ENCODE data around the gene ARMC9.
"Not testable (repeated sequence)": the region's sequence is repeated elsewhere in the genome, so short reads cannot be mapped to it uniquely, and the experiment has no call there.

Gene ARMC9

GRCh38 chr2:231183851-231184250 is 14.6 kb upstream of the ARMC9 start:
- no peak for DNase-seq (ENCODE audit: low spot score)

GRCh38 chr2:231184319-231184718 is 14.1 kb upstream of the ARMC9 start:
- DNase-seq (ENCODE audit: low spot score): no peak

DNA sequence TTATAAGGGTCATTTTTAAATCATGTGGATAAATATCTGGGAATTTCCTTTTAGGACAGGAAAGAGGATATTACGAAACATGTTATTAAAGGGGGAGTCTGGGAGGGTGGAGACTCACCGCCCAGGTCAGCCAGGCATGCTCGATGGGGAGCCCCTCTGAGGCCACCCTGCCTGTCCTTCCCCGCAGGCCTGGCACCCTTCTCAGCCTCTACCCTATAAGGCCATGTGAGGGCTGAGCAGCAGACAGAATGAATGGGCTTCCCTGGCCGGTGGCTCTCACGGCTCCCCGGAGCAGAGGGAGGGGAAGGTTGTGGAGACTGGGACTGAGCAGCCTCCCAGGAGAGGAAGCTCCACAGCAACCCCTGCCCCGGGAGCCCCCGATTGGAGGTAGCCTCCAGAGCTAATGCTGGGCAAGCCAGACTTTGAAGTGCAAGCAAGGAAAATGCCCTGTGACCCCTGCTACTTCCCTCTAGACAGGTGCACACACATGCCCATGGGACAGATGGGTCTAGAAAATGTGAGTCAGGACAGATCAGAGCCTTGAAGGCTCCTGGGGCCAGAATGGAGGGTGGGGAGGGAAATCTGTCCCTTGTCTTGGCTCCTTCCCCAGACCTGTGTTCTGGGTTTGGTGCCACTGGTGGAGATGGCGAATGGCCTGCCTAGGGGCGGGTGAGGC is 13.2 kb upstream of the ARMC9 start:
- DNase-seq (ENCODE audit: low spot score): no peak

DNA sequence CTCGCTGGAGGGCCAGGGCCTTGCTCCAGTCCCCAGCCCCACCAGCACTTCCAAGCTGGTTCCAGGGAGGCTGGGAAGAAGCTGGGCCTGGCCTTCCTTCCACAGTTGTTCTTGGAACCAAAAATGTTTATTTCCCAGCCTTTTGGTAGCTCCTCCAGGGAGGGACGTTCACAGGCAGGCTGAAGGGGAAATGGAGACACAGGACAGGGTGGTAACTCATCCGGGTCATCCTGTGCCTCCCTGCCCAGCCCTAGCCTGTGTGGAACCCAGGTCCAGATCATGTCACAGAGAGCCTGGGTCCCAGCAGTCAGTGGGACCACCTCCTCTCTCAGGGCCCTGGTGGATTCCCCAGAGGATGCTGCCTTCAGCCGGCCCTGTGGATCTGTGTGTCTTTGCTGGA is 12.5 kb upstream of the ARMC9 start:
- no peak for DNase-seq (ENCODE audit: low spot score)

DNA sequence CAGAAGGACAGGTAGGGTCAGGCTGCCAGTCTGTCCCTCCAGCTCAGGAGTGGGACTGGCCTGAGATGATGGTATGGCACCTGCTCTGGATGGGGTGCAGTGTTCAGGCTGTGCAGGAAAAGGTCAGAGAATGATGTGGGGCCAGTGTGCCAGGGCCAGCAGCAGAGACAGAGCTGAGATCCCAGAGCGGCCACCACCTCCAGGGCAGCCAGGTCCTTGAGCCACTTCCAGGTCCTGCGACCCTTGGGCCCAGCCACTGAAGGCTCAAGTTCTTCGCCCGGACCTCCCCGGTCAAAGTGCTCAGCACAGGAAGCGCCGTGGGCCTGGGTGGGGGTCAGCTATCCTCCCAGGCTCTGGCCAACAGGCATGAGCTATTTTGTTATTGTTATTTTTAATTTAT is 12.1 kb upstream of the ARMC9 start:
- no peak for DNase-seq (ENCODE audit: low spot score)

- no peak for DNase-seq (ENCODE audit: low spot score)
These were observed 10.5 kb upstream of the ARMC9 start for GRCh38 chr2:231187736-231188505.

GRCh38 chr2:231188506-231189170 is 9.8 kb upstream of the ARMC9 start:
- DNase-seq (ENCODE audit: low spot score): no peak

DNA sequence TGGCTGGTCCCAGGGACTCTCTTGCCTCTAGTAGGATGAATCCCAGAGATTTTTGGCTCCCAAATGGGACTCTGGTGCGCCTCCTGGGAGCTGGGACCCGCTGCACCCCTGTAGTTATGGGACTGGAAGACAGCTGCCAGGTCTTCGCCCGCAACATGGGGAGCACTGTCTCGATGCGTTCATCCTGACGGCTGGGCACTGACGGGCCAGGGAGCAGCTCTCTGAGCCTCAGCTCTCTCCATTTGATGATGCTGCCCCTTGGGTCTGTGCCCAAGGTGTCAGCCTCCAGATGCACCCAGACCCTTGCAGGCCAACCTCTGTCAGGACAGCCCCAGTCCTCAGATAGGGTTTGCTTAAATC is 9.3 kb upstream of the ARMC9 start:
- no peak for DNase-seq (ENCODE audit: low spot score)

GRCh38 chr2:231189571-231190495 is 8.6 kb upstream of the ARMC9 start:
- DNase-seq (ENCODE audit: low spot score): no peak

GRCh38 chr2:231190531-231191197 is 7.8 kb upstream of the ARMC9 start:
- DNase-seq (ENCODE audit: low spot score): no peak

- DNase-seq (ENCODE audit: low spot score): no peak
These were observed 6.2 kb upstream of the ARMC9 start for GRCh38 chr2:231191896-231192872.

GRCh38 chr2:231193216-231193615 is 5.2 kb upstream of the ARMC9 start:
- no peak for DNase-seq (ENCODE audit: low spot score)

- DNase-seq (ENCODE audit: low spot score): no peak
These were observed 1.8 kb upstream of the ARMC9 start for GRCh38 chr2:231196592-231196991.

DNA sequence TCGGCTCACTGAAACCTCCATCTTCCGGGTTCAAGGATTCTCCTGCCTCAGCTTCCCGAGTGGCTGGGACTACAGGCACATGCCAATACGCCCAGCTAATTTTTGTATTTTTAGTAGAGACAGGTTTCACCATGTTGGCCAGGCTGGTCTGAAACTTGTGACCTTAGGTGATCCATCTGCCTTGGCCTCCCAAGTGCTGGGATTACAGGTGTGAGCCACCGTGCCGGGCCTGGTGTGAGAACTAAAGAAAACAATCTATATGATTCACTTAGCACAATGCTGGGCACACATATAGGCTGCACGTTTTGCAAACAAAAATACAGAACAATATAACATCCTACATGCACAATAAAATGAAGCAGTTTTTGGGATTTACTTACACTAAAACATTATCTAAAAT is 1.2 kb upstream of the ARMC9 start:
- not testable (repeated sequence) for DNase-seq (ENCODE audit: low spot score)

- DNase-seq (ENCODE audit: low spot score): no peak
These were observed 633 bp upstream of the ARMC9 start for GRCh38 chr2:231197706-231198290.

DNA sequence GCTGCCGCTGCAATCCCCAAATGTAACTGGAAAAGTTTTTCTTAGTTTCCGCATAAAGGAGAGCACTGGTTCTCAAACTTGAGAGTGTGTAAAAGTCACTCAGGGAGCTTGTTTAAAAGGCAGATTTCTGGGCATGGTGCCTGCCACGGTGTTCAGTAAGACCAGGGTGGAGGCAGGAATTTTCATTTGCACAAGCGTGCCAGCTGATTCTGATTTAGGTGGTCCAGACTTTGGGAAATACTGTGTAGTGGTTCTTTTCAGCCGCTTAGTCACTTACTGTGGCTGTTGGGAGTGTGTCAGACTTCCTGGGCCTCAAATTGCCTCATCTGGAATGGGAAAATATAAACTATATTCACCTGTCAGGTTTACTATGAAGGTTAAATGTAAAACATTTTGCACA is 788 bp downstream of the ARMC9 start:
- DNase-seq (ENCODE audit: low spot score): no peak

DNA sequence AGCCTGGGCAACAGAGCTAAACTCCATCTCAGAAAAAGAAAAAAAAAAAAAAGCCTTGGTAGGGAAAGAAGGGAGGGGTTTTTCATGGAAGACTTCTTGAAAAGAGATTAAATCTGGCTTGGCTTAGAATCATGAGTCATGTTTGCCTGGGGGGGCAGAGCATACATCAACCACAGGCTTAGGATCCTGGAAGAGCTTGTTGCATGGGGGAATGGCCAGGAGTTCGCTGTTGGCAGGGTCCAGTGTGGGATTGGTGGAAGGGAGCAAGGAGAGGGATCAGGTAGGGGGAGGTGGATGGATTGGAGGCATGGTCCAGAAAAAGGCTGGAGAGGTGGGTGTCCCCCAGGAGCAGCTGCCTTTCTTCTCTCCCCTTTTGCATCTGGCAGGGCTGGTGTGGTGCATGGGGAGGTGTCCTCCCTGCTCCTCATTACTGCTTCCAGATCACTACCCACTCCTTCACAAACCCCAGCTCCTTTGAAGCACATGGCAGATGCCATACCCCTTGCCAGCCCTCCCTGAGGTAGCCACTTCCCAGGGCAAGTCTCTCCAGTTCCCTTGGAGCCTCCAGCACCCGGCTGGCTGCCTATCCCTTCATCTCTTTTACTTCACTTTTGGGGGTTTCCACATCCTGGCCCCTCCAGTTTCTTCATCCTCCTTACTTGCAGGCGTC is 2.5 kb downstream of the ARMC9 start:
- DNase-seq (ENCODE audit: low spot score): no peak

GRCh38 chr2:231201475-231201814 is 3.0 kb downstream of the ARMC9 start:
- DNase-seq (ENCODE audit: low spot score): no peak

- DNase-seq (ENCODE audit: low spot score): no peak
These were observed 4.7 kb downstream of the ARMC9 start for GRCh38 chr2:231203087-231203486.

GRCh38 chr2:231204146-231204545 is 5.7 kb downstream of the ARMC9 start:
- DNase-seq (ENCODE audit: low spot score): no peak
